CMK (cell line): Measurements from ENCODE around the gene PPM1B.
"Not testable (repeated sequence)": the region's sequence is repeated elsewhere in the genome, so short reads cannot be mapped to it uniquely, and the experiment has no call there.

Experiments
- DNase-seq: peaks from one replicate; pipeline ENCODE4 v3.0.0-alpha.2; 2010; ENCODE audit warnings: low read depth

Gene PPM1B

GRCh38 chr2:44254023-44254422, 85.3 kb downstream of the PPM1B start:
- DNase-seq = no peak

GRCh38 chr2:44255704-44256103, 87.0 kb downstream of the PPM1B start:
- DNase-seq = not testable (repeated sequence)

GRCh38 chr2:44257802-44258201, 89.1 kb downstream of the PPM1B start:
- DNase-seq = not testable (repeated sequence)

- DNase-seq = no peak
Measured at GRCh38 chr2:44267269-44267795, 98.7 kb downstream of the PPM1B start.

DNA sequence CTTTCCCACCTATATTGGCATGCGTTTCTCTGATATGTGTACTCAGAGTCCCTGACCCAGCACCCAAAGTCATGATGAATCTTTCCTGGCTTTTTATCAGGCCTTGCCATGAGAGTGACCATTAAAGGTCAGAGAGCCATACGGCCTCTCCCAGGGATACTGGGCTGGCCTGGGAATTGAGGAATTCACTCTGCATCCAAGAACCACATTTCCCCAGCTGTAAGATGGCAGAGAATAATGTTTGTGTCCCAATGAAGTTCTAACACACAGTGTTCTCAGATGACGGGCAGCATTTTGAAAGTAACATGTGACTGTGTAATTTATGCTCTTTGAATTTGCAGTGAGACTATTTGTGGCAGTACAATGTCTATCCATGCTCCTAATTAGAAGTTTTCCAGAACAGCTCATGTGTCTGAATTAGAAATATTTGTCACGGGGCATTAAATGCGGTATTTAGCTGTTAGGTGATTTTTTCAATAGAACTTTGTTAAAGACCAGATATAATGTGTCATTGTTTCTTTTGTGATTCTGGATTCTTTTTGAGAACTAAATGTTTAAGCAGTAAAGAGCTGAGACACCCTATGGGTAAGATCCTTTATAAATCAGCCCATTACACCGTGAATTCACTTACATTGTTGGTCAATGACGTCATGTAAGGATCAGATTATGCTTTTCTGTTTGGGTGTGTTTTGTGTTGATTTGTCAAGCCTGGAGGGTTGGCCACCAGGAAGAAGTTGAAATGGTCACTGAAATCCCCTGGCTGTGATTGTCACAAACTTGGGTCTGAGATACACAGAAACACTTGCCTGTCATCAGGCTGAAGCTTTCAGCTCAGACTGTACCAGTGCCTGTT, 99.3 kb downstream of the PPM1B start:
- no peak for DNase-seq

- no peak for DNase-seq
Measured at GRCh38 chr2:44269831-44270230, 101.2 kb downstream of the PPM1B start.

DNA sequence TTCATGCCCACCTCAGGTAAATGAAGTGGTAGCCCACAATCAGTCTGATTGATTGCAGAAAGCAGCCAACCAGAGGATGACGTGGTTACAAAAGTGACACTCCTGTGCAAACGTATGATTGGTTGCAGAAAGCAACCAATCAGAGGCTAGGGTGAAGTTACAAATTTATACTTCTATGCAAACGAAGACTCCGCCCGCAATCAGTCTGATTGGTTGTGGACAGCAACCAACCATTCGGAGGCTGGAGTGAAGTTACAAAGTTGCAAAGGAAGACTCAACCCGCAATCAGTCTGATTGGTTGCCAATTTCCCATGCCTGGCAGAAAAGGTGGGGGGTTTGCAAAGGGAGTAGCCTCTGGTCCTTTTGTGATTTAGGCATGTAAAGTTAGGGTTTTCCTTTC, 102.6 kb downstream of the PPM1B start:
- DNase-seq = no peak

- no peak for DNase-seq
Measured at GRCh38 chr2:44273076-44273475, 104.4 kb downstream of the PPM1B start.

DNA sequence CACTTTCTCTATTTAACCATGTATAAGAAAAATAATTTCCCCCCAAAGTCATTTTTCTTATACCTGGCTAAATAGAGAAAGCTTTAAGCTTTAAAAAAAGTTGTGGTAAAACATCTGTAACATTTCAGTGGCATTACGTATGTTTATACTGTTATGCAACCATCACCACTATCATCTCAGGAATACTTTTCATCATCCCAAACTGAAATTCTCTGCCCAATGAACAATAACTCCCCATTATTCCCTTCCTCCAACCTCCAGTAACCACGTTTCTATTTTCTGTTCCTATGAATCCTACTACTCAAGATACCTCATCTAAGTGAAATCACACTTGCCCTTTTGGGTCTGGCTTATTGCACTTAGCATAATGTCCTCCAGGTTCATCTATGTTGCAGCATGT, 104.9 kb downstream of the PPM1B start:
- no peak for DNase-seq

GRCh38 chr2:44275927-44276303, 107.2 kb downstream of the PPM1B start:
- DNase-seq = no peak

DNA sequence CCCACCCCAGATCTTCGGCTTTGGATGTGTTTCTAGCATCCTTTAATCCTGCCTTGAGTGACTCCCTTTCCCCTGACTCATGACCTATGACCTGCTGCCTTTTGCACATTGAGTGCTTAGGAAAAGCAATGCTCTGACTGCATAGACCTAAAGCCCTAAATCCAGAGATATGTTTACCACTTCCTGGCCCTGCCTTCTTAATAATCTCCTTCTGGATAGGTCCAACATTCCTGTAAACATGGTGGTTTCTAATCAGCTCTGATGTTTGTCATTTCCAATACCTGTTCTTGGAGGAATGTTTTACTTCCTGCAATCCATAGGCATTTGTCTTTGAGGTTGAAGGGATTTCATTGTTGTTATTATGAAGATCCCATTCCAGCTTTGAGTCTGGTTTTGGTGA, 108.9 kb downstream of the PPM1B start:
- DNase-seq = no peak

- no peak for DNase-seq
Measured at GRCh38 chr2:44280869-44281268, 112.2 kb downstream of the PPM1B start.
